K562 (cell line): ENCODE results near the gene RND1. TPM values are rescaled to one million over a fixed set of nuclear protein-coding genes. Genes with fewer than 3 reads are reported as not detected.

ENCODE experiments used
- BRD4 ChIP-seq: fragments of 200-600 bp; sonication (generic); IDR thresholded peaks from 2 replicates; pipeline ENCODE4 v1.6.1; 2017; ENCODE audit warnings: inconsistent platforms
- CTBP1 ChIP-seq: fragments of 450-650 bp; IDR thresholded peaks from 2 replicates; pipeline ENCODE4 v1.6.1; 2016; ENCODE audit warnings: borderline replicate concordance
- CXXC5 ChIP-seq: fragments of 250-450 bp; sonication (Bioruptor Pico); IDR thresholded peaks from 2 replicates; pipeline ENCODE4 v1.8.0; 2022; ENCODE audit warnings: inconsistent platforms, mild to moderate bottlenecking, moderate library complexity
- FOXM1 ChIP-seq, 2 experiments: fragments of 450-650 bp in 1 of 2; sonication (generic) in 1 of 2; formaldehyde crosslinking in 1 of 2; IDR thresholded peaks; 2 replicates each; pipeline versions ENCODE4 v1.6.1 to v1.9.0; 2017 to 2022; ENCODE audit warnings: low read depth in 2 of 2, mild to moderate bottlenecking in 2 of 2, missing genetic modification reagents in 1 of 2, moderate library complexity in 1 of 2
- HDAC2 ChIP-seq: fragments of 450-650 bp; IDR thresholded peaks from 2 replicates; pipeline ENCODE4 v1.6.1; 2016; ENCODE audit warnings: mild to moderate bottlenecking
- OTX1 ChIP-seq: fragments of 450-650 bp; formaldehyde crosslinking; IDR thresholded peaks from 2 replicates; pipeline ENCODE4 v1.4.0; 2022; ENCODE audit warnings: mild to moderate bottlenecking
- REST ChIP-seq, 2 experiments: fragments of 450-650 bp; formaldehyde crosslinking in 1 of 2; IDR thresholded peaks; 2 replicates each; pipeline versions ENCODE4 v1.4.0 to v1.6.1; 2014 to 2020; ENCODE audit warnings: mild to moderate bottlenecking in 2 of 2, borderline replicate concordance in 1 of 2, low read depth in 1 of 2
- TCF7 ChIP-seq: sonication (generic); IDR thresholded peaks from 2 replicates; pipeline ENCODE4 v1.6.1; 2016; ENCODE audit warnings: antibody characterized with exemption, borderline replicate concordance
- XRCC5 ChIP-seq: fragments of 200-400 bp; formaldehyde crosslinking; IDR thresholded peaks from 2 replicates; pipeline ENCODE4 v1.6.1; 2017; ENCODE audit warnings: low read depth, mild to moderate bottlenecking, low read length
- ZNF407 ChIP-seq: fragments of 450-650 bp; IDR thresholded peaks from 2 replicates; pipeline ENCODE4 v1.6.1; 2016; ENCODE audit warnings: low read depth
- polyA plus RNA-seq, 8 experiments: library from polyadenylated mRNA; depleted of rRNA in 4 of 8; stranded (reverse) in 5 of 8; unstranded in 3 of 8; fragments of >200 nt; fragmentation: Nextera tagmentation in 2 of 8; fragmentation: Illumina TruSeq in 1 of 8; extraction: Ambion mirVana in 2 of 8; extraction: Trizol in 1 of 8; gene quantifications; 2 replicates each; pipeline versions ENCODE4 v1.2.1 to v1.2.3, GENCODE V29; 2011 to 2014; ENCODE audit warnings: inconsistent platforms in 1 of 8, missing spikeins in 1 of 8
- total RNA-seq, 7 experiments: library from RNA; depleted of rRNA in 6 of 7; stranded (reverse); fragments of >200 nt in 6 of 7; fragmentation: Illumina TruSeq in 2 of 7; extraction: Trizol in 2 of 7; gene quantifications; 2 replicates each; pipeline versions ENCODE4 v1.2.1 to v1.2.3, GENCODE V29; 2011 to 2021; ENCODE audit warnings: low replicate concordance in 1 of 7

RND1 gene
- total and polyA plus RNA-seq, 9 of the 15 experiments (the other 6 are each of a cell fraction or from before 2014, with no cell fraction given), result 0.18 to 0.78 (median 0.58) TPM; not detected in 2

- TF ChIP-seq TCF7 (peak; percentile 60; the same call in 1 of the 2 replicates), REST (IDR thresholded peaks at IDR 0.05; ENCODE audit: borderline replicate concordance) (no peak), REST (CRISPR knock-in tag; IDR thresholded peaks at IDR 0.05; ENCODE audit: low read depth) (no peak), HDAC2 (peak; percentile 49; the same call in 1 of the 2 replicates), BRD4 (peak; percentile 62; the same call in 1 of the 2 replicates), CXXC5 (CRISPR knock-in tag) (peak; percentile 98), CTBP1 (peak; percentile 34; the same call in 1 of the 2 replicates), ZNF407 (peak; percentile 75), XRCC5 (no peak; the same call in 1 of the 2 replicates), OTX1 (peak; percentile 82), FOXM1 (IDR thresholded peaks at IDR 0.05; ENCODE audit: low read depth) (peak; percentile 73), FOXM1 (CRISPR knock-in tag; IDR thresholded peaks at IDR 0.05; ENCODE audit: low read depth) (no peak)
Observed at GRCh38 chr12:48851883-48852733, 13.6 kb downstream of the RND1 start, which contains the start of gene DDX23 (continued).
